ENCODE results near the gene CTDSPL.
"Not testable (repeated sequence)": the region's sequence is repeated elsewhere in the genome, so short reads cannot be mapped to it uniquely, and the experiment has no call there.

CTDSPL gene, protein sequence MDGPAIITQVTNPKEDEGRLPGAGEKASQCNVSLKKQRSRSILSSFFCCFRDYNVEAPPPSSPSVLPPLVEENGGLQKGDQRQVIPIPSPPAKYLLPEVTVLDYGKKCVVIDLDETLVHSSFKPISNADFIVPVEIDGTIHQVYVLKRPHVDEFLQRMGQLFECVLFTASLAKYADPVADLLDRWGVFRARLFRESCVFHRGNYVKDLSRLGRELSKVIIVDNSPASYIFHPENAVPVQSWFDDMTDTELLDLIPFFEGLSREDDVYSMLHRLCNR

DNA sequence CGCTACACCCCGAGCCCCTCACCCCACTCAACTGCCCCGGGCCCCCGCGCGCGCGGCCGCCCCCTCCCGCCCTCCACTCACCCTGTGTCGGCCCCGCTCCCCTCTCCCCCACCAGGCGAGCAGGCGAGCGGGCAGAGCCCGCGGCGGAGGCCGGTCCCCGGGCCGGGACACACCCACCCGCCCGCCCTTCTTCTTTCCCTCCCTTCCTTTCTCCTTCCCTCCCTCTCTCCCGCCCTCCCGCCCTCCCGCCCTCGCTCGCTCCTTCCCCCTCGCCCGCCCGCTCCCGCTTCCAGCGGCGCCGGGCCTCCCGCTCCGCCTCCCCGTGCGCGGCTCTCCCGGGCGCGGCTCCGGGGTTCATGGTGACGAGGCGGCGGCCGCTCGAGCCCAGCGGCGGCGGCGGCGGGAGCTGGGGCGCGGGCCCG is at the start of gene CTDSPL:
CTDSPL (plus strand) TSS at position 261 of the 422 bp plus-strand sequence. CDS start 320 bp downstream, outside the sequence.
- DNase-seq (ENCODE audit: low read depth in 2 of 2): no peak

GRCh38 chr3:37812499-37812896 is 49.2 kb upstream of the CTDSPL start:
- no peak for DNase-seq (ENCODE audit: low read depth in 2 of 2)

GRCh38 chr3:37813403-37813802 is 48.3 kb upstream of the CTDSPL start:
- no peak for DNase-seq (ENCODE audit: low read depth in 2 of 2)

GRCh38 chr3:37814547-37814946 is 47.1 kb upstream of the CTDSPL start:
- DNase-seq (ENCODE audit: low read depth in 2 of 2): no peak

- DNase-seq (ENCODE audit: low read depth in 2 of 2): not testable (repeated sequence)
These were observed 46.5 kb upstream of the CTDSPL start for GRCh38 chr3:37815156-37815555.

DNA sequence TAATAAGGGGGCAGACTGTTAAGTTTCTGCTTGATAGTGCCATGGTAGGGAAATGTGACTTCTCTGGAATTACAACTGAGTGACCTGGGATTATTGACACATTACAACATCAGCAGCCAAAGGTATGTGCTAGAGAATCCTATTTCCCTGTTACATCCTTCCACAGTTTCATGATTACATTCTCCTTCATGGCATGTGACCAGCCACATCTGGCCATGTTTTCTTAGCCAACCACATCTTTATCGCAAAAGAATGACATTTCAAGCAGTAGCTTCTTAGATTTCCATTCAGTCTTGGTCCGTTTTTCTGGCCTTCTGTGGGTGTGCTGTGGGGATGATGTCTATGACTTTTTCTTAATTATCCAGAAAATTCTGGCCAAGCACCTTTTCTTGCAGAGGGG is 45.4 kb upstream of the CTDSPL start:
- no peak for DNase-seq (ENCODE audit: low read depth in 2 of 2)

- no peak for DNase-seq (ENCODE audit: low read depth in 2 of 2)
These were observed 42.1 kb upstream of the CTDSPL start for GRCh38 chr3:37819591-37819990.

DNA sequence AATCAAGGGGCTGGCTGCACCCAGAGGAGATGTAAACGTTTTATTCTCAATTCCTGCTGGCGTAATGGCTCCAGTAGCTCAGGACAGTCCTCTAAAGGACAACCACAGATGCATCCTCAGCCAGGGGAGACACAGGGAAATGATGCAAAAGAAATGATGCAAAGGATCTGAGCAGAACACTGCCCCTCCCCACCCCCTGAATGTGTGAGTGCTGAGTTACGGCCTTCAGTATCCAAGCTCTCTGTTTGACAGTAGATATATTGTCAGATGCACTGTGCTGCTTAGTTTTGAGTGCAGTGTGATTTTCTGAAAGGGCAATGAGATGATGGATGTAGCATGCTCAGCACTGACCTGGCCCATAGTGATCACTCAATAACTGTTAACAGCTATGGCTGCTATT is 41.4 kb upstream of the CTDSPL start:
- no peak for DNase-seq (ENCODE audit: low read depth in 2 of 2)

- no peak for DNase-seq (ENCODE audit: low read depth in 2 of 2)
These were observed 38.5 kb upstream of the CTDSPL start for GRCh38 chr3:37823189-37823588.

DNA sequence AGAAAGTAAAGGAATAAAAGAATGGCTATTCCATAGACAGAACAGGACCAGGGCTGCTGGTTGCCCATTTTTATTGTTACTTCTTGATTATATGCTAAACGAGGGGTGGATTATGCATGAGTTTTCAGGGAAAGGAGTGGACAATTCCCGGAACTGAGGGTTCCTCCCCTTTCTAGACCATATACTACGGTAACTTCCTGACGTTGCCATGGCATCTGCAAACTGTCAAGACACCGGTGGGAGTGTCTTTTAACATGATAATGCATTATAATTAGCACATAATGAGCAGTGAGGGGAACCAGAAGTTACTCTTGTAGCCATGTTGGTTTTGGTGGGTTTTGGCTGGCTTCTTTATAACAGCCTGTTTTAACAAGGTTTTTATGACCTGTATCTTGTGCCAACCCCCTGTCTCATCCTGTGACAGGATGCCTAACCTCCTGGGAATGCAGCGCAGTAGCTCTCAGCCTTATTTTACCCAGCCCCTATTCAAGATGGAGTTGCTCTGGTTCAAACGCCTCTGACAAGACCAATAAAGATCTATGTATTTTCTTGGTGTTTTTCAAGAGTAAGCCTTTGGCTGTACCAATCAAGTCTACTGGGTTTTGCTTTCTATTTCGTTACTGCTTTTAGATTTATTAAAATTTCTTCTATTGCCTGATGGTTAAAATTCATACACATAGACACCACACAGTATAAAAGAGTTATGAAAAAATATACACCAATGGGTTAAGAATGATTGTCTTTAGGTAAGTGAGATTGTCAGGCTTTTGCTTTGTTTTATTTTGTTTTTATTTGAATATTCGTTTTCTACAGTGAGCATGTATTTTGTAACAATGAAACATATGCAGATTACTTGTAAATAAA is 37.4 kb upstream of the CTDSPL start:
- no peak for DNase-seq (ENCODE audit: low read depth in 2 of 2)

GRCh38 chr3:37824954-37825328 is 36.7 kb upstream of the CTDSPL start:
- DNase-seq (ENCODE audit: low read depth in 2 of 2): no peak

DNA sequence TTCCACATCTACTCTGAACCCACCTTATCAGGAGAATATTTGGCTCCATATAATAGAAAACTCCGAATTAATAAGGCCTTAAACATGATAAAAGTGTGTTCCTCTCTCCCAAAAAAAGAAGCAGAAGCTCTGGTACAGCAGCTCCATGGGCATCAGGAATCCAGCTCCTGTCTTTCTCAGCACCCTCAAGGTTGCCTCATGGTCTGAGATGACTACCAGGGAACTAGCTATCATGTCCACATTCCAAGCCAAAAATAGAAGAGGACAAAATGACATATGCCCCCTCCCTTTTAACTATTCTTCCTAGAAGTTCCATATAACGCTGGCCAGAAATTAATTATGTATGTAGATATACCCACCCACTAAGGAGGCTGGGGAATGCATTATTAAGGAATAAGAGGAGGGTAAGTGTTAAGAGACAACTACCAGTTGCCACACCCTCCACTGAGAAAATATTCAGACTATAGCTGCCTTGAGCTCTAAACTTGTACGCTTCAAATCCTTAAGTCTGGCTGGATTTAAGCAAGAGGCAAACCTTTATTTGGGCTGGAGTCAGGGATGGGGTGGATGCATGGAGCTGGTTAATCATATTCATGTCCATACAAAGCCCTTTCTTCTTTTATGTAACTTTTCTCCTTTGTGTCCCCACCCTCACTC is 35.8 kb upstream of the CTDSPL start:
- DNase-seq (ENCODE audit: low read depth in 2 of 2): no peak

GRCh38 chr3:37826502-37826901 is 35.2 kb upstream of the CTDSPL start:
- no peak for DNase-seq (ENCODE audit: low read depth in 2 of 2)

GRCh38 chr3:37826933-37827332 is 34.7 kb upstream of the CTDSPL start:
- DNase-seq (ENCODE audit: low read depth in 2 of 2): no peak

DNA sequence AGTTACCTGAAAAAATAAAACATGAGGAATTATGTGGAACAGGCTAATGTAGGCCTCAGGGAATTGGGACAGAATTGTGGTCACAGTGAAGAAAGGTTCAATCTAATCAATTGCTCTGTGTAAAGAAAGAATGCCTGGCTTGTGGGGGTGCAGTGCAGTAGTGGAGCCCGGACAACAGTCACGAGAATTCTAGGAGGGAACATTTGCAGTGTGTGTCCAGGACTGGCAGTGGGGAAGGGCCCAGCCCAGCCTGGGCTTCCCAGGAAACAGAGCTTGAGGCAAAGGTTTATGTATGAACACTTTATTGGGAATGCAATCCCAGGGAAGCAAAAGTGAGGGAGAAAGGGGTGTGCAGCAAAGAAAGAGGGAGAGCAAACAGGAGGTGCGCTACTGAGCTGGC is 29.2 kb upstream of the CTDSPL start:
- no peak for DNase-seq (ENCODE audit: low read depth in 2 of 2)

- no peak for DNase-seq (ENCODE audit: low read depth in 2 of 2)
These were observed 28.1 kb upstream of the CTDSPL start for GRCh38 chr3:37833302-37834186.

DNA sequence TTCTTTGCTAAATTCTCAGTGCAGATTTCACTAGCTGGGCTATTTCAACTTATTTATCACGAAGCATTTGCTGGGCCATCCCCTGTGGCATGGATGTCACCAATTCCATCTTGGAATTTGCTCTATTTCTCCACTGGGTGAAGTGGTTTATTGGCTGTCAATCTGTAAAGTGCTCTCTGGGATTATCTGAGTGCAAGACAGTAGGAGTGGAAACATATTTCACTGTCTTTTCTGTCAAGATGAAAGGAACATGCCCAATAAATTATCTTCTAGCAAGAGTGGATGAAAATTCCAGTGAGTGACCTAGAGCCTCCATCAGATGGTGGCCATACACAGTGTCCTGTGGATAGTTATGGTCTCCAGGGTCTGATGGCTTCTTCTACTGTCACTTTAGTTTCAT is 25.1 kb upstream of the CTDSPL start:
- DNase-seq (ENCODE audit: low read depth in 2 of 2): no peak

DNA sequence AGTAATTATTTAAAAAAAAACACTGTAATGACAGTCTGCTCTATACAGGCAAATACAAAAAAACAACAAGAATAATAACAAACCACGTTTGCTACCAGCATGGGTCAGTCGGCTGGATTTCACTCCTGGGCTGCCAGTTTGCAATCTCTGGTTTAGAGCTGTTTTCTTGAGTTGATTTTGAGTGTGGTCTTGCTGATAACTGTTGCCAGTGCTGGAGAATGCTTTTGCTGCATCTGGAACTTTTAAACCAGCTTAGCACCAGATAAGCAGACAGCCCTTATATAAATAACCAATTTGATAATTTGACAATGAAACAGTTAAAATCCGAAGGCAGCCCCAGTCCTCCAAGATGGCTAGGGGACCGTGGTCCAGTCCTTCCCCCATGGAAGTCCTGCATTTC is 14.0 kb upstream of the CTDSPL start:
- no peak for DNase-seq (ENCODE audit: low read depth in 2 of 2)

DNA sequence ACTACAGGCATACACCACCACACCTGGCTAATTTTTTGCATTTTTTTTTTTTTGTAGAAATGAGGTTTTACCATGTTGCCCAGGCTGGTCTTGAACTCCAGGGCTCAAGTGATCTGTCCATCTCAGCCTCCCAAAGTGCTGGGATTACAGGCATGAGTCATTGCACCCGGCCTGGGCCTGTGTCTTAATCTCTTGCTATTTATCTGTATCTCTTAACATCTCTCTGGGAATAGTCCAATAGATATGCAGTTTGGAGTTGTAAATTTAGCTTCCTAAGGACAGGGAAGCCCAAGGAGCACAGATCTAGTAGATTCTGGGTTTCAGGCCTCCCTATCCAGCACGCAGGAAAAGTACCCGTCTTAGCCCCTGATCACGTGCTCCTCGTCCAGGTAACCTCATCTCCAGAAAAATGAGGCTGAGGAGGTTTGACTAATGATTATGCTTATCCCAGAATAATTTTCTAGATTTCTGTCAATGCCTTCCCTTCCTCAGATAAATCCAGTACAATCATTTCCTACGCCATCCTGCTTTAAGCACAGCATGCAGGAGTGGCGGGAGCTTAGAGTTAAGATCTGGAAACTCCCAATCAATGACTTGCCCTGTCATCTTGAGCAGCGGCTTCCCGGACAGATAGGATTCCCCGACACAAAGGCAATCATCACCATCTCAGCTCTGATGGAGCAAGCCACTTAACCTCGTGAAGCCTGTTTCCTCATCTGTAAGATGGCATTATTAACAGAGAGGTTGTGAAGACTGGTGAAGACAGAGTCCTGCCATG is 12.3 kb upstream of the CTDSPL start:
- DNase-seq (ENCODE audit: low read depth in 2 of 2): no peak

DNA sequence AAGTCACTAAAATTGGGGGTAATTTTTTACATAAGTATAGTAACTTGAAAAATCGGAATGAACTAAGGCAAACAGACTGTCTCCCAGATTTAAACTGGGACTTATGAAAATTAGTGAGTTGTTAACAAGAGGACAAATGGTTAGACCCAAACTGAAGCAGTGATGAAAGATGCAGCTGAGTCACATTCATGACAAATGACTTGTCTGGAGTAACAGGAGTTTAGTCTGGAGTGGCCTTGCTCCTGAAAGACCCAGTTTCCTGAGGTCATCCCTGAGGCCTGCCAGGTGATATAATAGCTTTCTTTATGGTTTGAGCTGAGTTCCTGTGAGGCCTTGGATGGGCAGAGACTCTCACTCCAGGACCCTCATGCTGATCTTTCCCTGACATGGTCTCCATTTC is 9.6 kb upstream of the CTDSPL start:
- no peak for DNase-seq (ENCODE audit: low read depth in 2 of 2)

- DNase-seq (ENCODE audit: low read depth in 2 of 2): no peak
These were observed 8.9 kb upstream of the CTDSPL start for GRCh38 chr3:37852771-37853170.

Measured in stimulated activated CD8-positive, alpha-beta memory T cell treated with anti-CD3 and anti-CD28 coated beads, Interleukin-15, amount 100 ng/mL, for 4 hours (primary cell).